K562 (cell line): ENCODE measurements around the gene ZSWIM6. TPM values are rescaled to one million over a fixed set of nuclear protein-coding genes. Genes with fewer than 3 reads are reported as not detected.

ENCODE experiments used
- ATAC-seq: fragments of 200-7000 bp; cut with Tn5 transposase; 3 replicates; pipeline ENCODE4 v1.9.1; 2020; ENCODE audit warnings: moderate library complexity
- BruUV-seq: library from RNA; stranded (reverse); fragments of 400-500 nt; replicated peaks from 2 replicates; lab custom pipeline; 2021; lab: Mats Ljungman, UMichigan
- CTCF ChIA-PET: fragments of 300-600 bp; formaldehyde crosslinking; extraction: SDS; loops from one replicate; lab custom pipeline; 2021; ENCODE audit warnings: low intra/inter-chr PET ratio; lab: Yijun Ruan, JAX
- POLR2A ChIA-PET: fragments of 300-600, 350-650 bp; sonication (Branson Sonifier 250); formaldehyde crosslinking; extraction: SDS; loops from one replicate; lab custom pipeline; 2021; ENCODE audit warnings: antibody characterized with exemption, inconsistent platforms; lab: Yijun Ruan, JAX
- DNase-seq, 4 experiments: peaks; one replicate each; pipeline versions ENCODE4 v3.0.0 to v3.0.0-alpha.2; 2011 to 2018; ENCODE audit warnings: low spot score in 3 of 4, mixed read lengths in 3 of 4; ENCODE audit errors: extremely low read depth in 1 of 4
- FAIRE-seq: peaks from 2 replicates; lab custom pipeline; 2011; peaks lifted over from hg19 to GRCh38; lab: Jason Lieb, UNC
- H2AFZ ChIP-seq: 2 replicates; pipeline ENCODE4 v1.6.0; 2011; ENCODE audit warnings: low read depth, low read length, control low read depth, inconsistent platforms
- H3K27ac ChIP-seq: fragments of 200-600 bp; 3 replicates; pipeline ENCODE4 v1.8.0; 2011; ENCODE audit warnings: low read depth, mild to moderate bottlenecking, control low read depth, inconsistent platforms, low read length, moderate library complexity, mixed read lengths; ENCODE audit errors: extremely low read depth
- H3K27me3 ChIP-seq, 2 experiments: fragments of 300-600 bp in 1 of 2; 2 replicates in 1 of 2; 3 replicates in 1 of 2; pipeline versions ENCODE4 v1.6.0 to v1.8.0; 2011; ENCODE audit warnings: inconsistent platforms in 2 of 2, low read length in 2 of 2, mild to moderate bottlenecking in 1 of 2, mixed read lengths in 1 of 2, moderate library complexity in 1 of 2; ENCODE audit not compliant: control insufficient read depth in 2 of 2, insufficient read depth in 2 of 2
- H3K36me3 ChIP-seq: fragments of 300-600 bp; 3 replicates; pipeline ENCODE4 v1.8.0; 2011; ENCODE audit warnings: mild to moderate bottlenecking, low read length, inconsistent platforms; ENCODE audit not compliant: control insufficient read depth, insufficient read depth
- H3K4me1 ChIP-seq, 2 experiments: fragments of 200-600 bp in 1 of 2; replicated peaks in 1 of 2; 2 replicates in 1 of 2; 3 replicates in 1 of 2; pipeline versions ENCODE4 v1.5.1 to v1.8.0; 2011; ENCODE audit warnings: inconsistent platforms in 2 of 2, low read length in 2 of 2, mild to moderate bottlenecking in 1 of 2, mixed read lengths in 1 of 2, moderate library complexity in 1 of 2; ENCODE audit not compliant: control insufficient read depth in 2 of 2, insufficient read depth in 2 of 2
- H3K4me2 ChIP-seq: 2 replicates; pipeline ENCODE4 v1.6.1; 2011; ENCODE audit warnings: low read length, control low read depth, inconsistent platforms, mixed read lengths; ENCODE audit not compliant: insufficient read depth
- H3K4me3 ChIP-seq: fragments of 200-600 bp; sonication (generic), shearing (Covaris generic); 2 replicates; pipeline ENCODE4 v1.5.1; 2016; ENCODE audit warnings: control low read depth, inconsistent platforms
- H3K79me2 ChIP-seq: fragments of 200-600 bp; 3 replicates; pipeline ENCODE4 v1.8.0; 2011; ENCODE audit warnings: low read length, inconsistent platforms; ENCODE audit not compliant: control insufficient read depth, insufficient read depth
- H3K9ac ChIP-seq, 2 experiments: 2 replicates each; pipeline versions ENCODE4 v1.6.0 to v1.6.1; 2011; ENCODE audit warnings: low read depth in 2 of 2, low read length in 2 of 2, control low read depth in 1 of 2, inconsistent platforms in 1 of 2, mild to moderate bottlenecking in 1 of 2, mixed read lengths in 1 of 2; ENCODE audit not compliant: insufficient read depth in 1 of 2
- H3K9me1 ChIP-seq: one replicate; pipeline ENCODE4 v1.6.0; 2011; ENCODE audit warnings: inconsistent platforms, mild to moderate bottlenecking, low read length, moderate library complexity; ENCODE audit not compliant: control insufficient read depth, insufficient read depth
- H3K9me3 ChIP-seq: replicated peaks from 2 replicates; pipeline ENCODE4 v1.5.1; 2011; ENCODE audit warnings: low read depth, low read length, inconsistent platforms; ENCODE audit not compliant: control insufficient read depth, insufficient read depth
- H4K20me1 ChIP-seq: replicated peaks from 2 replicates; pipeline ENCODE4 v1.6.1; 2011; ENCODE audit warnings: low read length, inconsistent platforms, mixed read lengths; ENCODE audit not compliant: control insufficient read depth, insufficient read depth
- MYC ChIP-seq, 2 experiments: fragments of 250-450 bp in 1 of 2; sonication (Bioruptor Pico) in 1 of 2; IDR thresholded peaks; 2 replicates each; pipeline versions ENCODE4 v1.5.1 to v1.6.1; 2012 to 2021; ENCODE audit warnings: low read depth in 2 of 2, borderline replicate concordance in 1 of 2, improper control_type of control experiment in 1 of 2, low read length in 1 of 2, mild to moderate bottlenecking in 1 of 2, moderate library complexity in 1 of 2
- SETDB1 ChIP-seq: IDR thresholded peaks from one replicate; pipeline ENCODE4 v1.6.1; 2012; ENCODE audit warnings: low read length, control low read depth, inconsistent platforms
- STAT5B ChIP-seq: fragments of 250-450 bp; sonication (Bioruptor Pico); IDR thresholded peaks from 2 replicates; pipeline ENCODE4 v1.8.0; 2021; ENCODE audit warnings: mild to moderate bottlenecking, inconsistent platforms
- TRIM24 ChIP-seq, 2 experiments: fragments of 450-650 bp; IDR thresholded peaks; 2 replicates each; pipeline ENCODE4 v1.6.1; 2016
- ZKSCAN8 ChIP-seq: fragments of 200-800 bp; sonication (Bioruptor generic); IDR thresholded peaks from 2 replicates; pipeline ENCODE4 v1.6.1; 2016; ENCODE audit warnings: missing genetic modification characterization, missing compliant biosample characterization
- ZNF639 ChIP-seq, 2 experiments: fragments of 200-800 bp in 1 of 2; sonication (Bioruptor generic) in 1 of 2; sonication (generic) in 1 of 2; formaldehyde crosslinking in 1 of 2; IDR thresholded peaks in 1 of 2; conservative IDR thresholded peaks in 1 of 2; 2 replicates each; pipeline versions ENCODE4 v1.5.0 to v1.6.1; 2016 to 2020; ENCODE audit warnings: missing compliant biosample characterization in 1 of 2, missing genetic modification characterization in 1 of 2, missing genetic modification reagents in 1 of 2
- WGBS: fragments of 100-300 bp; shearing (Covaris generic); methylation state at CpG from one replicate; pipeline ENCODE4 v1.1.6; 2016; ENCODE audit warnings: low coverage, mixed read lengths; ENCODE audit not compliant: insufficient coverage; ENCODE audit errors: missing lambda C conversion rate; 5-methylcytosine and 5-hydroxymethylcytosine counted together
- in situ Hi-C: fragments of 300-500 bp; cut with MboI; formaldehyde crosslinking; loops from 4 replicates; pipeline ENCODE4 v1.15.0; 2018; ENCODE audit warnings: inconsistent platforms, mixed read lengths
- intact Hi-C: fragments of 100-400 bp; cut with micrococcal nuclease; formaldehyde crosslinking; loops from 2 replicates; pipeline ENCODE4 v1.14.2; 2022
- polyA plus RNA-seq, 8 experiments: library from polyadenylated mRNA; depleted of rRNA in 4 of 8; stranded (reverse) in 5 of 8; unstranded in 3 of 8; fragments of >200 nt; fragmentation: Nextera tagmentation in 2 of 8; fragmentation: Illumina TruSeq in 1 of 8; extraction: Ambion mirVana in 2 of 8; extraction: Trizol in 1 of 8; gene quantifications; 2 replicates each; pipeline versions ENCODE4 v1.2.1 to v1.2.3, GENCODE V29; 2011 to 2014; ENCODE audit warnings: inconsistent platforms in 1 of 8, missing spikeins in 1 of 8
- total RNA-seq, 7 experiments: library from RNA; depleted of rRNA in 6 of 7; stranded (reverse); fragments of >200 nt in 6 of 7; fragmentation: Illumina TruSeq in 2 of 7; extraction: Trizol in 2 of 7; gene quantifications; 2 replicates each; pipeline versions ENCODE4 v1.2.1 to v1.2.3, GENCODE V29; 2011 to 2021; ENCODE audit warnings: low replicate concordance in 1 of 7
- TF ChIP-seq, protein P1 (sequence below): fragments of 200-800 bp; sonication (Bioruptor generic); IDR thresholded peaks from 2 replicates; pipeline ENCODE4 v1.6.1; 2017; ENCODE audit warnings: missing genetic modification characterization, missing compliant biosample characterization

Gene ZSWIM6
- total and polyA plus RNA-seq, 9 of the 15 experiments (the other 6 are each of a cell fraction or from before 2014, with no cell fraction given) = 0.81 to 3.2 (median 2.0) TPM

DNA sequence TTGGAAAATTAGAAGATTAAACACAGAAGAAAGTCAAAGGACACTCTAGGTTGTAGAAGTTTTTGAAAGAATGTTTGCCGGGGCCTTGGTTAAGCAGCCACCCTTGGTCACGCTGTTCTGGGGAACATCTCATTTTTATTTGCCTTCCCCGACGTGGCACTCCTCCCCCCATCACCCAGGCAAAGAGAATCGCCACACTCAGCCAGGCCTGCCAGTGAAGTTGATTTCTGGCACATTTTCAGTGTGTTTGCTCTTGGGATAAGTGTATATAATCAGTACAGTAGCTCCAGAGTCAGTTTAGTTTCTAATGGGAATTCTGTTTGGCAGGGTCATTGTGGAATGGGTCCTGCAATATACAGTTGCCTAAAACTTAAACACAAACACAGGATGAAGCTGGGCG is 243.5 kb downstream of the ZSWIM6 start:
- intact Hi-C loops = no loop called here
- no peak for ATAC-seq

More for the DNA sequence above, 243.5 kb downstream of the ZSWIM6 start:
- Histone ChIP-seq H3K4me3 (no peak overlapping the region), H3K27ac (no peak overlapping the region; the same call in 2 of the 3 replicates), H3K4me1 (peaks cover 4 to 23% of the 10 kb centered on the region in 2 experiments), H3K9me3 (no peaks in the 10 kb centered on the region), H3K9ac (no peak overlapping the region), H4K20me1 (no peaks in the 10 kb centered on the region), H3K27me3 (no peaks in the 10 kb centered on the region), H3K36me3 (no peaks in the 10 kb centered on the region), H3K4me2 (peak overlapping the region; percentile 4; the same call in 1 of the 2 replicates), H3K79me2 (no peaks in the 10 kb centered on the region), H3K9me1 (no peaks in the 10 kb centered on the region), H2AFZ (peak overlapping the region; percentile 86)
- in situ Hi-C loops = no loop called here
- TF ChIP-seq, protein P1, sequence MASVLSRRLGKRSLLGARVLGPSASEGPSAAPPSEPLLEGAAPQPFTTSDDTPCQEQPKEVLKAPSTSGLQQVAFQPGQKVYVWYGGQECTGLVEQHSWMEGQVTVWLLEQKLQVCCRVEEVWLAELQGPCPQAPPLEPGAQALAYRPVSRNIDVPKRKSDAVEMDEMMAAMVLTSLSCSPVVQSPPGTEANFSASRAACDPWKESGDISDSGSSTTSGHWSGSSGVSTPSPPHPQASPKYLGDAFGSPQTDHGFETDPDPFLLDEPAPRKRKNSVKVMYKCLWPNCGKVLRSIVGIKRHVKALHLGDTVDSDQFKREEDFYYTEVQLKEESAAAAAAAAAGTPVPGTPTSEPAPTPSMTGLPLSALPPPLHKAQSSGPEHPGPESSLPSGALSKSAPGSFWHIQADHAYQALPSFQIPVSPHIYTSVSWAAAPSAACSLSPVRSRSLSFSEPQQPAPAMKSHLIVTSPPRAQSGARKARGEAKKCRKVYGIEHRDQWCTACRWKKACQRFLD (CRISPR knock-in tag) = 0 out of 2 replicates have a peak, but pooled peaks have one; percentile 3
- TF ChIP-seq STAT5B (CRISPR knock-in tag) = no peak
- TF ChIP-seq SETDB1 = no peak
- TF ChIP-seq TRIM24 (IDR thresholded peaks at IDR 0.05) = no peak
- TF ChIP-seq MYC (IDR thresholded peaks at IDR 0.05; ENCODE audit: low read depth, low read length) = no peak
- no peak for TF ChIP-seq MYC (CRISPR knock-in tag; IDR thresholded peaks at IDR 0.05; ENCODE audit: borderline replicate concordance, low read depth)
- 0 out of 2 replicates have a peak, but pooled peaks have one; percentile 8 for TF ChIP-seq ZKSCAN8 (CRISPR knock-in tag)
- TF ChIP-seq ZNF639 (CRISPR knock-in tag; conservative IDR thresholded peaks at IDR 0.05 in 1 of 2, IDR thresholded peaks at IDR 0.05 in 1 of 2) = 0 out of 4 replicates have a peak, but pooled peaks of 1 of the 2 experiments have one; percentile 7
- FAIRE-seq (no peak), DNase-seq (no peak)
- ChIA-PET POLR2A (no interaction called here), CTCF (no interaction called here)
- no TSS peak for BruUV-seq
- WGBS = 39% methylated on average over 6 of the region's 6 CpGs
